OCI-LY1 (cell line): ENCODE results near the gene DAAM1.

Experiments
- H2AFZ ChIP-seq: fragments of 200-600 bp; sonication (generic), shearing (Covaris generic); 2 replicates; pipeline ENCODE4 v1.6.0; 2014; ENCODE audit warnings: antibody characterized with exemption, mild to moderate bottlenecking, low read length
- H3F3A ChIP-seq: fragments of 200-600 bp; sonication (generic), shearing (Covaris generic); 2 replicates; pipeline ENCODE4 v1.6.0; 2014; ENCODE audit warnings: mild to moderate bottlenecking, antibody characterized with exemption, low read length, moderate library complexity; ENCODE audit not compliant: insufficient read depth
- H3K27ac ChIP-seq: fragments of 200-600 bp; sonication (generic); 2 replicates; pipeline ENCODE4 v1.5.1; 2014; ENCODE audit warnings: low read length, mixed run types, mild to moderate bottlenecking, low read depth; ENCODE audit not compliant: poor library complexity, severe bottlenecking
- H3K27me3 ChIP-seq: fragments of 200-600 bp; sonication (generic); 2 replicates; pipeline ENCODE4 v1.6.0; 2014; ENCODE audit warnings: antibody characterized with exemption, mild to moderate bottlenecking, low read length, moderate library complexity; ENCODE audit not compliant: insufficient read depth
- H3K36me3 ChIP-seq: fragments of 200-600 bp; sonication (generic); 2 replicates; pipeline ENCODE4 v1.6.1; 2014; ENCODE audit warnings: mild to moderate bottlenecking, antibody characterized with exemption, low read length, moderate library complexity, mixed read lengths; ENCODE audit not compliant: insufficient read depth
- H3K4me1 ChIP-seq: fragments of 200-600 bp; sonication (generic); 2 replicates; pipeline ENCODE4 v1.5.1; 2014; ENCODE audit warnings: mild to moderate bottlenecking, low read length, moderate library complexity; ENCODE audit not compliant: insufficient read depth, severe bottlenecking
- H3K4me2 ChIP-seq: fragments of 200-600 bp; sonication (generic), shearing (Covaris generic); 2 replicates; pipeline ENCODE4 v1.6.1; 2014; ENCODE audit warnings: low read length
- H3K4me3 ChIP-seq: fragments of 200-600 bp; sonication (generic); 2 replicates; pipeline ENCODE4 v1.5.1; 2014; ENCODE audit warnings: low read length, low read depth, mild to moderate bottlenecking, mixed read lengths; ENCODE audit not compliant: poor library complexity, severe bottlenecking
- H3K79me2 ChIP-seq: fragments of 200-600 bp; shearing (Covaris generic); 2 replicates; pipeline ENCODE4 v1.6.1; 2016; ENCODE audit warnings: mixed run types, low read length, mixed read lengths; ENCODE audit not compliant: insufficient read depth
- H3K9ac ChIP-seq: fragments of 200-600 bp; sonication (generic), shearing (Covaris generic); 2 replicates; pipeline ENCODE4 v1.6.1; 2014; ENCODE audit warnings: mild to moderate bottlenecking, low read length, mixed read lengths
- H3K9me2 ChIP-seq: fragments of 200-600 bp; sonication (generic), shearing (Covaris generic); 2 replicates; pipeline ENCODE4 v1.6.1; 2014; ENCODE audit warnings: low read depth, mild to moderate bottlenecking, low read length, mixed read lengths
- H3K9me3 ChIP-seq: fragments of 200-600 bp; shearing (Covaris generic); 2 replicates; pipeline ENCODE4 v1.6.1; 2014; ENCODE audit warnings: low read length, mixed read lengths
- H4K20me1 ChIP-seq: fragments of 200-600 bp; sonication (generic), shearing (Covaris generic); 2 replicates; pipeline ENCODE4 v1.6.0; 2016; ENCODE audit warnings: mild to moderate bottlenecking, low read length; ENCODE audit not compliant: insufficient read depth
- EZH2 ChIP-seq: fragments of 200-600 bp; sonication (generic), shearing (Covaris generic); IDR thresholded peaks from 2 replicates; pipeline ENCODE4 v1.8.0; 2017; ENCODE audit warnings: borderline replicate concordance, mixed run types, mild to moderate bottlenecking, antibody characterized with exemption, low read length, moderate library complexity, mixed read lengths
- TF ChIP-seq, protein P1 (sequence below): fragments of 200-600 bp; sonication (generic), shearing (Covaris generic); IDR thresholded peaks from 2 replicates; pipeline ENCODE4 v1.5.1; 2017; ENCODE audit warnings: mild to moderate bottlenecking, antibody characterized with exemption, low read length, moderate library complexity, mixed read lengths

DAAM1 gene

DNA sequence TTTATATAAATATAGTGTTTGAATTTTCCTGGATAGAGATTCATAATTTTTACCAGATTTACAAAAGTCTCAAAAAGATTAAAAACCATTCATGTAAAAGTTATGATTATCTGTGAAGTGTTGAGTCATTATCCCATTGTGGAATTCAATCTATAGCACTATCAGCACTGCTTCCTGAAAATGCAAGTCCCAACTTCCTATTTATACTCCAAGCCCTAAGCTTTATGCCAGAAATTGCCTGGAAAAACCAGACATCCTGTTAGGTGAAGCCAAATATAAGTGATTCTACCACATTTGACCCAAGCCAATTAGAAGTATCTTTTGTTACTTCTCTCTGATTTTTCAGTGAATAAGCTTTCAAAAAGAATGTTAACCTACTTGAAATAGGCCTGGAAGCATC, 147.6 kb downstream of the DAAM1 start:
- Histone ChIP-seq H3K79me2 (no peaks in the 10 kb centered on the region), H3K4me1 (peaks cover under 1% of the 10 kb centered on the region), H3K4me2 (no peak overlapping the region), H3K4me3 (no peak overlapping the region), H4K20me1 (no peaks in the 10 kb centered on the region), H3K27me3 (no peaks in the 10 kb centered on the region), H3K27ac (no peak overlapping the region), H3K9me2 (no peaks in the 10 kb centered on the region), H3K9me3 (no peaks in the 10 kb centered on the region), H3F3A (no peaks in the 10 kb centered on the region), H2AFZ (no peak overlapping the region), H3K9ac (no peak overlapping the region), H3K36me3 (peaks cover 90% of the 10 kb centered on the region)
- TF ChIP-seq, protein P1, sequence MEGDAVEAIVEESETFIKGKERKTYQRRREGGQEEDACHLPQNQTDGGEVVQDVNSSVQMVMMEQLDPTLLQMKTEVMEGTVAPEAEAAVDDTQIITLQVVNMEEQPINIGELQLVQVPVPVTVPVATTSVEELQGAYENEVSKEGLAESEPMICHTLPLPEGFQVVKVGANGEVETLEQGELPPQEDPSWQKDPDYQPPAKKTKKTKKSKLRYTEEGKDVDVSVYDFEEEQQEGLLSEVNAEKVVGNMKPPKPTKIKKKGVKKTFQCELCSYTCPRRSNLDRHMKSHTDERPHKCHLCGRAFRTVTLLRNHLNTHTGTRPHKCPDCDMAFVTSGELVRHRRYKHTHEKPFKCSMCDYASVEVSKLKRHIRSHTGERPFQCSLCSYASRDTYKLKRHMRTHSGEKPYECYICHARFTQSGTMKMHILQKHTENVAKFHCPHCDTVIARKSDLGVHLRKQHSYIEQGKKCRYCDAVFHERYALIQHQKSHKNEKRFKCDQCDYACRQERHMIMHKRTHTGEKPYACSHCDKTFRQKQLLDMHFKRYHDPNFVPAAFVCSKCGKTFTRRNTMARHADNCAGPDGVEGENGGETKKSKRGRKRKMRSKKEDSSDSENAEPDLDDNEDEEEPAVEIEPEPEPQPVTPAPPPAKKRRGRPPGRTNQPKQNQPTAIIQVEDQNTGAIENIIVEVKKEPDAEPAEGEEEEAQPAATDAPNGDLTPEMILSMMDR, result no peak
- TF ChIP-seq EZH2, result no peak

DNA sequence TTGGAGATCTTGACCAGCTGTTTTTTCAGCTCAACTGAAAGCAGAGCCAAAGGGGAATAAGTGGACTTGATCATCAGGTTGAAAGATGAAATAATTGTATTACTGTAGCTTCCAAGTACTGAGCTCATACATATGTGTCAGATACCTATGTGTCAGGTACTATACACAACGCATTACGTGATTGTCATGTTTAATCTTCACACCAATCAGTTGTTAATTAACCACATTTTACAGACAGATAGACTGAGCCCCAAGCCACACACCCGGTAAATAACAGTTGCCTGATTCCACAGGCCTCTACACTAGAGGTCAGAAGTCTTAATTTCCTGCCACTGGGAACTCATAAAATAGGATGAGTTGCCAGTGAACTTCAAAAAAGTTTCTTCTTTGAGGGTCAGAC, 148.2 kb downstream of the DAAM1 start:
- Histone ChIP-seq H3K79me2 (no peaks in the 10 kb centered on the region), H3K9me3 (no peaks in the 10 kb centered on the region), H3K27me3 (no peaks in the 10 kb centered on the region), H2AFZ (no peak overlapping the region), H3K4me3 (no peak overlapping the region), H3K9me2 (no peaks in the 10 kb centered on the region), H3F3A (no peaks in the 10 kb centered on the region), H4K20me1 (no peaks in the 10 kb centered on the region), H3K4me2 (no peak overlapping the region), H3K36me3 (peaks cover 89% of the 10 kb centered on the region), H3K9ac (no peak overlapping the region), H3K27ac (no peak overlapping the region), H3K4me1 (no peaks in the 10 kb centered on the region)
- TF ChIP-seq, protein P1, result no peak
- no peak for TF ChIP-seq EZH2

DNA sequence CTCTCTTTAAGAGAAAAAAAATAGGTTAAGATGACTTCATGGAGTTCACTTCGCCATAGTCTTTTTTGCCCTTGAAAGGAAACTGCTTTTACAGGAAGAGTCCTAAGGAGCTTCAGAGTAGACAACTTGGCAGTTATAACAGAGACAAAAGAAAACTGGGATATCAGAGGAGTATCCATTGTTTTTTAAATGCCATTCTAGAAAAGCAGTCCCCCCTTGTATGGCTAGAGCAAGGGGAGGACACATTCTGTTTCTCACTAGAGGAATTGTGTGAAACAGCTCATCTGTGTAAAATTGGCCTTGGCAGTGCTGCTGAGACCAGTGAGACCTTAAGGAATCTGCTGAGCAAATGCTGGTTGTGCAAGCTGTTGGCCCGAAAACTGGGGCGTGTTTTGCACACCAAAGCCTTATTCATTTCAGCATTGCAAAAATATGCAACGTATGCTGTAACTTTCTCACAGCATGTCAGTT, 148.7 kb downstream of the DAAM1 start:
- H3K4me2 ChIP-seq, result no peak overlapping the region
- no peaks in the 10 kb centered on the region for H3K9me3 ChIP-seq
- H3K9ac ChIP-seq, result no peak overlapping the region
- H3K9me2 ChIP-seq, result no peaks in the 10 kb centered on the region
- H3K27me3 ChIP-seq, result no peaks in the 10 kb centered on the region
- no peaks in the 10 kb centered on the region for H3F3A ChIP-seq
- peaks cover 88% of the 10 kb centered on the region for H3K36me3 ChIP-seq
- no peak overlapping the region for H3K4me3 ChIP-seq
- H3K4me1 ChIP-seq, result no peaks in the 10 kb centered on the region
- H3K79me2 ChIP-seq, result no peaks in the 10 kb centered on the region
- no peak overlapping the region for H2AFZ ChIP-seq
- no peak overlapping the region for H3K27ac ChIP-seq
- H4K20me1 ChIP-seq, result no peaks in the 10 kb centered on the region
- no peak for TF ChIP-seq EZH2
- TF ChIP-seq, protein P1, result no peak
